DMS53 (cell line): ENCODE data around the gene SLC6A7.

Experiments used
- DNase-seq: peaks from one replicate; lab custom pipeline; 2025; lab: John Stamatoyannopoulos, UW

SLC6A7 gene

DNA sequence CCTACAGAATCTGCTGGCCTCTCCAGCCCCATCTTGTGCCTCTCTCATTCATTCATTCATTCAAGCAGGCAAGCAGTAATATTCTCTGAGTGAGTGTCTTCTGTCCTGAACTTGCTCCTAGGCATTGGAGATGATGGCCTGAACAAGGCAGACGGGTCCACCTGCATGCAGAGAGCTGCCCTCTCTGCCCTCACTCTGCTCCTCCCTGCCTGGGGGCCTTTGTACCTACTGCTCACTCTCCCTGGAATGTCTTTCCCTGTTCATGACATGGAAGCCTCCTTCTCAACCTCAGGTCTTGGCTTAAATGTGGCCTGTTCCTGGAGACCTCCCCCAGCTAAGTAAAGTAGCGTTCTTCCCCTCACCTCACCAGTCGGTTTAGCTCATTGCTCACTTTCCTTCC lies 16.7 kb upstream of the SLC6A7 start:
- no peak for DNase-seq

DNA sequence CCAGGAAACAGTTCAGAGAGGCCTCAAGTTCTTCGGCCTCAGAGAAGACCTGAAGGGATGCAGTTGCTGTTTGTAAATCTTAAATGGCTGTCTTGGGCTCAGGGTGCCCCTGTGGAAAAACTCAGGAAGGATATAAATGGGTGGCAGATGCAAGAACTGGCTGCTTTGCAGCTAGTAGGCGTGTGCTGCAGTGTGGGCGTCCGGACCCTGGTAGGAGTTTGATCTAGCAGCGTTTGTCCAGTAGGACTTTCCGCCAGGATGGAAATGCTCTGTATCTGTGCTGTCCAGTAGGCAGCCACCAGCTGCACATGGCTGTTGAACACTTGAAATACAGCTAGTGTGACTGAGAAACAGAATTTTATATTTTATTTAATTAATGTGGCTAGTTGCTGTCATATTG lies 15.6 kb upstream of the SLC6A7 start:
- no peak for DNase-seq

DNA sequence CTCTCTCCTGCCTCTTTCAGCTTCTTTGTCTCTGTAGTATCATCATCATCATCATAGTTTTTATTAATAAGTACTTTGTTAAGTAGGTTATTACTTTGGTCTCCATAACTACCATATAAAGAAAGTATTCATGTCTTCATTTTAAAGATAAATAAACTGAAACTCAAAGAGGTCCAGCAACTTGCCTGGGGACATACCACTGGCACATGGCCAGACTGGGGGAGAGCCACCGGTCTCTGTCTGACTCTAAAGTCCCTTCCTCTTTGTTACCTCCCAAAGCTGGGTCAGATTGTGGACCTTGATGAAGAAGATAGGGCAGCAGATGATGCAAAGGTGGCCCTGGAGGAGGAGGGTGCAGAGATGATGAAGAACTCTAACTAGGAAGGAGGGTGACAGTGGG lies 14.8 kb upstream of the SLC6A7 start:
- no peak for DNase-seq

DNA sequence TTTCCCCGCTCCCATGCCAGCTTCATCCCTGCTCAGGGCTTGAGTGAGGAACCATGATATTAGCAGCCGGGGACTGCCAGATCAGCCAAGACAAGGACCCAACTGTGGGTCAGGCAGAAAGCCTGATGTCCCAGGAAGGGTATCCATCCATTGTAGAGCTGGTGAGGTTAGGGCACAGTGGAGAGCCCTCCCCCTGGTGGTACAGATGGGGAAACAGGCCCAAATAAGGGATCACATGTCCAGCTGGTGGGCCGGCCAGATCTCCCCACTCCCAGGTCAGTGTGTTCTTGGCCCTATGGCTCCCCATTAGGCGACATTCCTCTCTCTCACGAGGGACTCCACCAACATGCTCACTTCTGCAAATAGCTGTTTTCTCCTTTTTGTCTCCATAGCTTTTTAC lies 14.3 kb upstream of the SLC6A7 start:
- peak; percentile 47 for DNase-seq

DNA sequence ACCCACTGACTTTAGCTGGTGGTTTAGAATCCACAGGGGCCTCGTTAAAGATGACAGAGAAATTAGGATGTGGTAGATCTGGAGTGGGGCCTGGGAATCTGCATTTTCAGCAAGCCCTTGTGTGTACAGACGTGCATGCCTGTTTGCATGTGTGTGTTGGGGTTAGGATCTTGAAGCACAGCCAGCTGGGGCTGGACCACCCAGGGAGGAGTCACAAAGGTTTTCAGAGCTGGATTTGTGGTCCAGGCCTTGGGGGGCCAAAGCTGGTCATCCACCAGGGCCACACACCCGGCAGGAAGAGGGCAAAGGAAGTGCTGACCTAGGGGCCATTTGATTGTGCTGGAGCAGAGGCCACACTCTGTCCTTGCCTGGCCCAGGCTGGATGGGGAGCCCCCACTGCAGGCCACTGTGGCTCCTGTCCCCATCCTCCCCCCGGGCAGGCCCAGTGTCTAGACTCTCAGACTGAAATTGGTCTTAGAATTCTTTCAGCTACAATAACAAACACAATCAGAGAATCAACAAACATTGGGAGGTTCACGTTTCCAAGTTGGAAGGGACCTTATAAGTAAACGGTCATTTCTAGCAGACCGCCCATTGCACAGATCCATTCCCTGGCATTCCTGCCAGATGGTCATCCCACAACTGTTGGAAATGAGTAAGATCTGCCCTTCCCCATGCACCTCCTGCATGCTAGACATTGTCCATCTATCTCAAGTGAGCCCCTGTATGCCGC lies 13.0 kb upstream of the SLC6A7 start:
- no peak for DNase-seq

DNA sequence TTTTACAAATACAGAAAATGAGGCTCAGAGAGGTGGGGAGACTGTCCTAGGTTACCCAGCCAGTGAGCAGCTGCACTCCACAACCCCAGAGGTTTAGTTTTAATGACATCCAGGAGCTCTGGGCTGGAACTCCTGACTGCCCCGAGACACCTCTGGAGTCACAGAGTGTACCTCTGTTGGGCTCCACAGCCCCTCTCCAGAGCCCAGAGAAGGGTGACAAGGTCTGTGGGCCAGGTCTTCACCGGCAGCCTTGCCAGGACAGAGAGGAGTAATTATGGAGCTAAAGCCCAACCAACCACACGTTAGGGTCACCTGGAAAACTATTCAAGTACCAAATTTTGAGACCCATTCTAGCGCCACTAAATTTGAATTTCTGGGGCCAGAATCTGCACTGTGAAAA lies 12.1 kb upstream of the SLC6A7 start:
- DNase-seq, result no peak

DNA sequence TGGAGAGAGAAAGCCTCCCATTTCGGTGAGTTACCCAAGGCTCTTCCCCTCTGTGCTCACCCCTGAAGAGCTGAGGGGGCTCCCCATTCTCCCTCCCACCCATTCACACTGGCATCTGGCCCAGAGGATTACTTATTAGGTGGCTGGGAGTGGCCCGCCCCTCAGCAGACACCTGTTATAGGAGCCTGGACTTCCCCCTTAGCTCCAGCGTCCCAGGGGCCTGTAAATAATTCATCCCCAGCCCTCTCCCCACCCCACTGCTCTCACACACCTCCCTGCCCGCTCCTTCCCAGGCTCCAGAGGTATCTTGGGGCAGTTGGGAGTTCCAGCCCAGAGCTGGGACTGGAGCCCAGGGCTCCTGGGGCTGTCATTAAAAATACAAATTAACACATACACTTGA lies 11.6 kb upstream of the SLC6A7 start:
- DNase-seq, result no peak

DNA sequence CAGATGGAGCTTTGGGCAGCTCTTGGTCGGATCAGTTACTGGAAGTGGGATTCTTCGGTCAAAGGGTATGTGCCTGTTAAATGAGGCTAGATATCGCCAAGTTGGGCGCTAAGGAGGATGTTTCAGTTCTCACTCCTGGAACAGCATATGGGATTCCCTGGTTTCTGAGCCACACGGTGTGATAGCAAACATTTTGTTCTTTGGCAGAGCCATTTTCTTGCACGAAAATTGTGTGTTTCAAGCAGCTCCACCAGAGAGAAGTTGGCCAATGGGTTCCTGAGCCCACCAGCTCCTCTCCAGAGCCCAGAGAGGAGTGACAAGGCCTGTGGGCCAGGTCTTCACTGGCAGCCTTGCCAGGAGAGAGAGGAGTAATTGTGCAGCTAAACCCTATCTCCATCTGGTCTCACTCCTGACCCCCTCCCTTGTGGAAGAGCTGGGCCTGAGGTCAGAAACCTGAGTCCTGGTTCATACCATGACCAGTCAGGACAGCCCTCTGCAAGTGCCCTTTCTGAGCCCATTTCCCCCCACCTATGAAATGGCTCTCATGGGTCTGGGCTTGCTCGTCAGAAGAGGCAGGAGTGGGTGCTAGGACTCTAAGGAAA lies 10.7 kb upstream of the SLC6A7 start:
- DNase-seq, result no peak

DNA sequence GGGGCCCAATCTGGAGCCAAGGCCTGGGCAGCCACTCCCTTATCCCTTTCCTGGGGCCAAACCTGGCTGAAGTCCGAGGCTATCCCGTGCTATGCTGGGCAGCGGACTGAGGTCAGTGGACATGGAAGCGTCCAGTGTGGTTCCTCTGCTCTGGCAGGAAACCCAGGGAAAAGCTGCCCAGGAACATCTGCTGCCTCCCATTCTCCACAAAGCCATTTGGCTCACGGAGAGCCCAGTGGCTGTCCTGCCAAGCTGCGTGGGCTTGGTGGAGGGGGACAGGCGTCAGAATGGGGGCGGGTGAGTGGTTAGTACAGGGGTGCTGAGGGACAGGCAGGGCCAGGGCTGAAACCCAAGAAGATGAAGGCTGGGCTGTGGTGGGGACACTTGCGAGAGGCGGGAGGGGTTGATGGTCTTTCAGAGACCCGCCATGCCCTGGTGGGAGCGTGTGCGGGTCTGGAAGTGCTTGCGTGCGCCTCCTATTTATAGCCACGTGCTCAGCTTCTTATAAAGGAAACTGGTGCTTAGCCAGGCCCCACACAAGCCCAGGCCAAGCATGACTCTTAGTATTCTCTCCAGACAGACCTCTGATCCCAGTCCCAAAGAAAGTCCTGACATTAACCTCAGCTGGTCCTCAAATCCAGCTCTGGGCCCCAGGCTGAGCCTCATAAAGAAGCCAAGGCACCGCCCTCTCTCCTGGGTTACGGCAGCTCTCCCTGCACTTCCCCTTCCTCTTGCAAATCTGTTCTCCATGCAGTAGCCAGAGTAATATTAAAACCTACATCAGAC lies 9.4 kb upstream of the SLC6A7 start:
- DNase-seq, result no peak

DNA sequence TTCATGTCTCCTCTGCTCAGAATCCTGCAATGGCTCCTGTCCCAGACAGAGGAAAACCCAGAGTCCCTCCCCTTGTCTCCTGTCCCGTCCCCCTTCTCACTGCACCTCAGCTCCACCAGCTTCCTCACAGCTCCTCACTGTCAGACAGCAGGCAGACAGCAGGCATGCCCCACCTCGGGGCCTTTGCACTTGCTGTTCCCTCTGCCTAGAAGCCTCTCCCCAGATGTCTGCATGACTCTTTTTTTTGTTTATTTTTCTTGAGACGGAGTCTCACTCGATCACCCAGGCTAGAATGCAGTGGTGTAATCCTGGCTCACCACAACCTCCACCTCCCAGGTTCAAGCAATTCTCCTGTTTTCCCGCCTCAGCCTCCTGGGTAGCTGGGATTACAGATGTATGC lies 8.8 kb upstream of the SLC6A7 start:
- DNase-seq, result no peak

DNA sequence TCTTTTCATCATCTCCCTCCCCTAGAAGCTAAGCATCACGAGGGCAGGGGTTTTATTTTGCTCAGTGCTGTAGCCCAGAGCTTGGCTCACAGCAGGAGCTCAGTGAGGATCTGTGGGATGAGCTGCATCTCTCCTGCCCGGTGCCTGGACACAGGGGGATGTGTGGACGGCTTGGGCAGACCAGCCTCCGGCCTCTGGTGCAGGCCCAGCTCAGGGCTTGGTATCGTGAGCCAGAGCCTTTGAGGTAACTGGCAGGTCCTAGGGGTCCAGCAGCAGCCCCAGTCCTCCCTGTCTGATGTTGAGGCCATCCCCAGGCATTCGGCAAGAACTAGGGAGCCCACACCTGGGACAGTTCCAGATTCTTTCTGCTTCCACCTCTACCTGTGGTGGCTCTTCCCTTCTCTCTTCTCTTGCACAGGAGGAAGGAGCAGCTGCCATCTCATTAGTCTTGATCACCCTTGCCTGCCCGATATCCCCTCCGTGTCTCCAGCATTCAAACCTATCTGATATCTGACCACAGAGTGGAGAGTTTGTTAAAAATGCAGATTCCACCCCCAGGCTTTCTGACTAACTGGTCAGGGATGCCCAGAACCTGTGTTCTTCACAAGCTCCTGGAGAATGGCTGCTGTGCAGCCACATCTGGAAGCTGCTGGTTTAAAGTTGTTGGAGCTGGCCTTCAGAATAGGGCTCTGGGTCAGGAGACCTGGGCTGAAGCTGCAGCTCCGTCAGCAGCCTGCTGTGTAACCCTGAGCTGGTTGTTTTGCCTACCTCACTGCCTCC lies 7.9 kb upstream of the SLC6A7 start:
- no peak for DNase-seq

DNA sequence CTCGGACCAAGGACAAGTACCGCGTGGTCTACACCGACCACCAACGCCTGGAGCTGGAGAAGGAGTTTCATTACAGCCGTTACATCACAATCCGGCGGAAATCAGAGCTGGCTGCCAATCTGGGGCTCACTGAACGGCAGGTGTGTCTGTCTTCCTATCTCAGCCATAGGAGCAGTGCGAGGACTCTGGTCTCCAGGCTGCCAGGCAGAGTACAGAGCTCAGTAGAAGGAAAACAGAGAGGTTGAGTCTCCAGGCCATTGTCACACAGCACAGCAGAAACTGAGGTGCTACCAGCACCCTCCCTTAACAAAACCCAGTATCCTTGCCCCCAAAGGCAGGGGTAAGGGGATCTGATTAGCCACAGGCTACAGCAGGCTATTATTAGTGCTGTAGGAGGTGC lies 7.1 kb upstream of the SLC6A7 start:
- DNase-seq, result no peak

DNA sequence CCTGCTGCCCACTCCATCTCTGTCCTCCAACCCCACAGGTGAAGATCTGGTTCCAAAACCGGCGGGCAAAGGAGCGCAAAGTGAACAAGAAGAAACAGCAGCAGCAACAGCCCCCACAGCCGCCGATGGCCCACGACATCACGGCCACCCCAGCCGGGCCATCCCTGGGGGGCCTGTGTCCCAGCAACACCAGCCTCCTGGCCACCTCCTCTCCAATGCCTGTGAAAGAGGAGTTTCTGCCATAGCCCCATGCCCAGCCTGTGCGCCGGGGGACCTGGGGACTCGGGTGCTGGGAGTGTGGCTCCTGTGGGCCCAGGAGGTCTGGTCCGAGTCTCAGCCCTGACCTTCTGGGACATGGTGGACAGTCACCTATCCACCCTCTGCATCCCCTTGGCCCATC lies 6.4 kb upstream of the SLC6A7 start:
- no peak for DNase-seq

DNA sequence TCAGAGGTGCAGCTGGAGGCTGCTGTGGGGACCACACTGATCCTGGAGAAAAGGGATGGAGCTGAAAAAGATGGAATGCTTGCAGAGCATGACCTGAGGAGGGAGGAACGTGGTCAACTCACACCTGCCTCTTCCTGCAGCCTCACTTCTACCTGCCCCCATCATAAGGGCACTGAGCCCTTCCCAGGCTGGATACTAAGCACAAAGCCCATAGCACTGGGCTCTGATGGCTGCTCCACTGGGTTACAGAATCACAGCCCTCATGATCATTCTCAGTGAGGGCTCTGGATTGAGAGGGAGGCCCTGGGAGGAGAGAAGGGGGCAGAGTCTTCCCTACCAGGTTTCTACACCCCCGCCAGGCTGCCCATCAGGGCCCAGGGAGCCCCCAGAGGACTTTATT lies 5.9 kb upstream of the SLC6A7 start:
- DNase-seq, result no peak

DNA sequence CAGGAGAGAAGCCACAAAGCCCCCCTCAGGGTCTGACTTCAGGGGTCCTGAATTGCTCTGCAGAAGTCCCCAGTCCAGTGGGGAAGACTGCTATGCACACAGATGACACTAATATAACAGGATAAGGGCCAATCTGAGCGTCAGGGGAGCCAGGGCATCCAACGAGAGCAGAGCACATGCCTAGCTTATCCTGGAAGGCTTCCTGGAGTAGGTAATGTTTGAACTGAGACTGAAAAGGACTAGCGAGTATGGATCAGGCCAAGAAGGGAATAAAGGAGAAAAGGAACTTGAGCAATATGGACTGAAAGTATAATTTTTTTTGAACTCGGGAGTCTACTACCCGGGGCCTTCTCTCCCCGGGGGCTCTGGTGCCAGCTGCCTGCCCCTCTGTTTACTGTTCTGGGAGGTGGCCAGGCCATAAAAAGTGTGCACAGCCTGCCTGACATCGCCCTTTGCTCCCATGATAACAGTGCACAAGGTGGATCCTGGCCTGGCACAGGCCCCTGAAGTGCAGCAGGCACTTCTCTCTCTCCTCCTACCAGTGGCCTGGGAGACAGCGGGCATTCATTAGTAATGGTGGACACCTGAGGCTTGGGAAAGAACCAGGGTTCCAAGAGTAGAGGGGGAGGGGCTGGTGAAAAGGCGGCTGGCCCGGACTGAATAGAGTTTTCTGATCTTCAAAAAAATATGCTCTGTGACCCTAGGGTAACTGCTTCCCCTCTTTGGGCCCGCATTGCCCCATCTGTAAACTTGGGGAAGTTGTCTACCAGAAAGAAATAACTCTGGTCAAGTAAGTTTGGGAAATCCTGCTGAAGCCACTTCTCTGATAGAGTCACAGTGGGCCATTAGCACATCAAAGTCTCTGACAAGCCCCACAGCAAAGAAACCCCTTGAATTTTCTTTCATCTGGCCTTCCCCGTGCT lies 4.6 kb upstream of the SLC6A7 start:
- DNase-seq, result no peak

DNA sequence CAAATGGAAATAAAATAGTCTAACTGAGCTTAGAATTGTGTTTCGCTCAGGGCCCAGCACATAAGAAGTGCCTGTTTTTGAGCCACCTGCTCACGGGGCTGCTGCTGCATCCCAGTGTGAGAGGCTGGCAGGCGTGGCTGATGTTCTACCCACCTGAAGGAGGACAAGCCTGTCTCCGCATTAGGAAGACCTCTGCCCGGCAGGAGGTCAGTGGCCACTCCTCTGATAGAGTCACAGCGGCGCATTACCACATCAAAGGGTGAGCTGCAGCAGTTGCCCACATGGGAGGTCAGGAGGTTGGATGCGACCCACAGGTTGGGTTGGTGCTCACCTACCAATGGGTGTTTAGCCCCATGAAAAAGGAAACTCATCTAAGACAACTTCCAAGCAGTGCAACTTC lies 3.7 kb upstream of the SLC6A7 start:
- DNase-seq, result no peak

DNA sequence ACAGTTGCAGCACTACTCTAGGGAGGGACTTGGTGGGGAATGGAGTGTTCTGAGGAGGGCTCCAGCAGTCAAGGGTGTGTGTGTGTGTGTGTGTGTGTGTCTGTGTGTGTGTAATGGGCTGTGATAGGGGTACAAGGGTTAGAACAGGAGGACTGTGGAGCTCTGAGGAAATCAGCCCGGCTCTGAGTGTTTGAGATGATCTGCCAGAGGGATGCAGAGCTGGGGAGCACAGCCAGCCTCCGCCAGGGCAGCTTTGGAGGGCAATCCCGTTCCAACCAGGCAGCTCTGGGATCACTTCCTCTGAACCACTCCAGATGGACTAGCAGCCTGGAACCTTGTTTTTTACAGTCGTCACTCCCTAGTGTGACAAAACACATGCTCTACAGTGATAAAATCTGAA lies 3.0 kb upstream of the SLC6A7 start:
- DNase-seq, result no peak

DNA sequence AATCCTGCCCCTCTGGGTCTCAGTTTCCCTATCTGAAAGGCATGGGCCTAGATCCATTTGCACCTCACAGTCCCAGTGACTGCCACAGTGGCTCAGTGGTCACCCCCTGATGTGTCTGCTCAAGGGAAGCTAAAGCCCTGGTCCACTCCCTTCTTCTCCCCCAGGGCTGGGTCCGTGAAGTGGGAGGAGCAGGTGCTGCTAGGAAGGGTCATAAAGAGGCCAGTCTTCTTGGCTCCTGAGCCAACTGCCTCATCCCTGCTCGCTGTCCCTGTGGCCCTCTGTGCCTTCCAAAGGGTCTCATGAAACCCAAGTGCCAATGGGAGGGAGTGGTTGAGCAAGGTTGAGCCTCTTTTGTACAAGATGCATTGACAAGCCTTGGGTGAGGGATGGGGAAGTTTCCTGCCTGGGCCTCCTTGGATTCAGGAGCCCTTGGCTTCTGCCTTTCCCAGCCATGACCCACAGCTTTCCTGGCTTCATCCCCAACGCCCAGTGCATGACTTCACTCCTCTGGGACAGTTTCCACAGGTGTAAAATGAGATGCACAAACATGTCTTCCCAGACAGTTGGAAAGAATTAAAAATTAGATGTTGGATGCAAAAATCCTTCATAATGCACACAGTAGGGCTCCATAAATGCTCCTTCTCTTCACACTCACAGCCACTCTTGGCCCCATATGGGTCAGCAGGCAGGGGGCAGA lies 1.6 kb upstream of the SLC6A7 start:
- no peak for DNase-seq

DNA sequence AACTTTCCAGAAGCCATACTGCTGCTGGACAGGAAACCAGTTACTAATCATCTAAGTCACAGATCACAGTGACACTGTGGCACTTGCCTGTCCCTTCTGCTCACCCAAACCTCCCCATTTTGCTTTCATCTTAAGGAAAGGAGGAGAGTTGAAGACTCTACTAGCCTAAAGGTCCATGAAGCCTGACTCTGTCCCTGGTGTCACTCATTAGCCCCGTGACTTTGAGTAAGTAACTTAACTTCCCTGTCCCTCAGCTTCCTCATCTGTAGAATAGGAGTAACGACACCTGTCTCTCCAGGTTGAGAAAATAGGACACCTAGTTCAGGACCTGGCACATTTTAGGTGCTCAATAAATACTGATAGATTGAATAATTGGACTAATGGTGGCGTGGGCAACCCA lies 536 bp upstream of the SLC6A7 start:
- DNase-seq, result no peak

DNA sequence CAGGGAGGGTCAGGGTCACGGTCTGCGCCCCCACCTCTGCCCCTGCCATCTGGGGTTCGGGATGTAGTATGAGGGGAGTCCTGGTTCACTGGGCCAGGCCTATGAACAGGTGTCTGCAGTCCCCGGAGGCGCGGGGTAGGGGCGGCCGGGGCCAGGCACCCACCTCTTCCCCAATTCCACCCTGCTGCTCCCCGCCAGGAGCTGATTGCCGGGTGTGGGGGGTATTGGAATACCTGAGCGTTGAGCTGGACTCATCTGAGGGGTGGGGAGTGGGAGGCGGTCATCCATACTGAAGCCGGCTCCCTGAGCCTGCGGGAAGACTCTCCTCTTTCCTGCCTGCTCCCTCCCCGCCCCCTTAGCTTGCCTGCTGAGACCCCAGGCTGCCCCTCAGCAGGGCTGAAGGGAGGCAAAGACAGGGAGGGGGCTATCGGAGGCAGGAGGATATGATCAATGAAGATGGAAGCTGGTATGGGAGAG lies 679 bp downstream of the SLC6A7 start:
- DNase-seq, result no peak

DNA sequence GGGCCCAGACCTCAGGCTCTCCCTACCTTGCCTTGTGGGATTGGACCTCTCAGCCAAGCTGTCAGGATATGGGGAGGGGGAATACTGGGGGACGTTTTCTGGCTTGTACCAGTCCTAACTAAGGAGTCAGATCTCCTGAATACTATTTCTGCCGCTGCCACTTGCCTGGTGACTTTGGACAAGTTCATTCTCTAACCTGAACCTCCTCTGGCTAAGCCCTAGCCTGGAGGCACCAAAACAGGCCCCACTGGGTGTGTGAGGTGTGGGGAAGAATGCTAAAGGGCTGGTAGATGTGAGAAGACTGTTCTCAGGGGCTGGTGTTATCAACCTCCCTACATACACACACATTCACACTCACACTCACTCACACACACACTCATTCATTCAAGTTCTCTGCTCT lies 1.1 kb downstream of the SLC6A7 start:
- DNase-seq, result no peak
